Spleen (tissue), 11 donors: ENCODE results near the gene HAUS7. TPM values are rescaled to one million over a fixed set of nuclear protein-coding genes. Genes with fewer than 3 reads are reported as not detected.

Experiments used
- DNase-seq: peaks from one replicate; pipeline ENCODE4 v3.0.0-alpha.2; 2020
- H3K27ac ChIP-seq, 8 donors: fragments of 200-600 bp; sonication (generic) in 7 of 8; 1 replicate in 4 of 8; 2 replicates in 4 of 8; pipeline versions ENCODE4 v1.5.0 to v1.8.0; 2016 to 2021; ENCODE audit warnings: inconsistent platforms in 4 of 8, mild to moderate bottlenecking in 4 of 8, moderate library complexity in 1 of 8
- H3K27me3 ChIP-seq, 7 donors: fragments of 200-600 bp; sonication (generic) in 6 of 7; replicated peaks in 1 of 7; 1 replicate in 4 of 7; 2 replicates in 3 of 7; pipeline versions ENCODE4 v1.5.0 to v1.8.0; 2016 to 2021; ENCODE audit warnings: inconsistent platforms in 3 of 7, mild to moderate bottlenecking in 1 of 7
- H3K36me3 ChIP-seq, 6 donors: fragments of 200-600 bp; sonication (generic) in 5 of 6; 1 replicate in 4 of 6; 2 replicates in 2 of 6; pipeline versions ENCODE4 v1.5.0 to v1.8.0; 2016 to 2021; ENCODE audit warnings: inconsistent platforms in 2 of 6
- H3K4me1 ChIP-seq, 6 donors: fragments of 200-600 bp; sonication (generic) in 5 of 6; 1 replicate in 3 of 6; 2 replicates in 3 of 6; pipeline versions ENCODE4 v1.5.0 to v1.8.0; 2016 to 2021; ENCODE audit warnings: inconsistent platforms in 3 of 6
- H3K4me3 ChIP-seq, 8 donors: fragments of 200-600 bp; sonication (generic) in 7 of 8; 1 replicate in 4 of 8; 2 replicates in 4 of 8; pipeline versions ENCODE4 v1.5.0 to v1.8.0; 2016 to 2021; ENCODE audit warnings: inconsistent platforms in 4 of 8, mild to moderate bottlenecking in 4 of 8, moderate library complexity in 2 of 8
- H3K9me3 ChIP-seq, 8 donors: fragments of 200-600 bp; sonication (generic) in 7 of 8; 1 replicate in 4 of 8; 2 replicates in 4 of 8; pipeline versions ENCODE4 v1.5.0 to v1.8.0; 2016 to 2021; ENCODE audit warnings: inconsistent platforms in 4 of 8
- POLR2A ChIP-seq, 3 donors: fragments of 450-650 bp; IDR thresholded peaks; one replicate each; pipeline ENCODE4 v1.5.1; 2017; ENCODE audit warnings: antibody characterized with exemption in 3 of 3, mild to moderate bottlenecking in 1 of 3
- POLR2AphosphoS5 ChIP-seq, 3 donors: sonication (generic); formaldehyde crosslinking; IDR thresholded peaks; one replicate each; pipeline ENCODE4 v1.5.1; 2017; ENCODE audit warnings: antibody characterized with exemption in 3 of 3
- WGBS, 5 donors: extraction: QIAGEN DNeasy Blood & Tissue Kit in 3 of 5; methylation state at CpG; one replicate each; pipeline versions ENCODE4 v1.1.5 to v1.1.7; 2013 to 2018; 5-methylcytosine and 5-hydroxymethylcytosine counted together
- intact Hi-C: fragments of 100-400 bp; cut with DNase I; formaldehyde crosslinking; loops from one replicate; pipeline ENCODE4 v1.15.0; 2023; ENCODE audit warnings: low total_unique reads
- polyA plus RNA-seq, 3 donors: library from polyadenylated mRNA; stranded (reverse); fragments of 200-250 nt; gene quantifications; one replicate each; pipeline ENCODE4 v1.2.1, GENCODE V29; 2013
- total RNA-seq, 7 donors: library from RNA; depleted of rRNA in 3 of 7; stranded (reverse); fragments of >200 nt in 3 of 7; fragmentation: NEBNext Ultra II Directional in 4 of 7; extraction: Animal tissue kit (Norgen Biotek cat#: 25700) in 4 of 7; gene quantifications; one replicate each; pipeline versions ENCODE4 v1.1.0 to v1.2.1, GENCODE V29; 2016 to 2021
- TF ChIP-seq, protein P1 (sequence below), 11 experiments: fragments of 200-600 bp in 7 of 11; fragments of 450-650 bp in 4 of 11; sonication (generic) in 4 of 11; IDR thresholded peaks in 8 of 11; conservative IDR thresholded peaks in 3 of 11; 1 replicate in 7 of 11; 2 replicates in 4 of 11; pipeline versions ENCODE4 v1.4.0 to v1.8.0; 2016 to 2021; ENCODE audit warnings: antibody characterized with exemption in 11 of 11, inconsistent platforms in 4 of 11, mild to moderate bottlenecking in 1 of 11
- donor health status: healthy with polysubstance abuse.
- donor health status: DM: no; HTN: no; CAD: no; lungs with moderate emphysema.
- donor health status: DM: no; HTN: no; CAD: no.
- donor health status: Bipolar disorder and iron deficiency.
- donor health status: healthy.
- donor health status: DM: no; HTN: no; CAD: no.
- donor health status: DM: yes; HTN: yes; CAD: no.

HAUS7 gene
- total and polyA plus RNA-seq, 10 donors = 23.6 to 83.7 (median 34.5) TPM

DNA sequence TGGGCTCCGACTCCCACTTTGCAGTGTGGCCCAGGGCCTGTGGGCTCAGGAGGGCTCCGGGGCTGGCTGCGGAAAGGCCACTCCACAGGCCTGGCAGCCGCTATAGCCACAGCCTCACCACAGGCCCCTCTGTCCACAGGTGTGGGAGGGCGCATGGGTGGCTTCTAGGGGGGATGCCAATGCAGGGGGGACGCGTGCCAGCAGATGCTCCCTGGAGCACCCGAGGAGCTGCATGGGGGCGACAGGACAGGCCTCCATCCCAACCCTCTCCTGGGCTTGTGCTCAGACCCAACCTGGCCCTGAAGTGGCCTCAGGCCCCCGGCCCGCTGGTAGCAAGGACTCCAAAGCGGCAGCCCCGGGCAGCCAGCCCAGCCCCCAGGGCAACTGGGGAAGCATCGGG lies 32.4 kb upstream of the HAUS7 start:
- peaks cover 0 to 6% (median 0%) of the 10 kb centered on the region in 6 donors for H3K4me1 ChIP-seq
- no peak for DNase-seq
- 89 to 95% (median 91%) methylated on average over 7 to 14 of the region's 14 CpGs; no CpG with 5 or more reads in 2 of the 5 donors for WGBS, 5 donors
- intact Hi-C loops = no loop called here
- TF ChIP-seq, protein P1, sequence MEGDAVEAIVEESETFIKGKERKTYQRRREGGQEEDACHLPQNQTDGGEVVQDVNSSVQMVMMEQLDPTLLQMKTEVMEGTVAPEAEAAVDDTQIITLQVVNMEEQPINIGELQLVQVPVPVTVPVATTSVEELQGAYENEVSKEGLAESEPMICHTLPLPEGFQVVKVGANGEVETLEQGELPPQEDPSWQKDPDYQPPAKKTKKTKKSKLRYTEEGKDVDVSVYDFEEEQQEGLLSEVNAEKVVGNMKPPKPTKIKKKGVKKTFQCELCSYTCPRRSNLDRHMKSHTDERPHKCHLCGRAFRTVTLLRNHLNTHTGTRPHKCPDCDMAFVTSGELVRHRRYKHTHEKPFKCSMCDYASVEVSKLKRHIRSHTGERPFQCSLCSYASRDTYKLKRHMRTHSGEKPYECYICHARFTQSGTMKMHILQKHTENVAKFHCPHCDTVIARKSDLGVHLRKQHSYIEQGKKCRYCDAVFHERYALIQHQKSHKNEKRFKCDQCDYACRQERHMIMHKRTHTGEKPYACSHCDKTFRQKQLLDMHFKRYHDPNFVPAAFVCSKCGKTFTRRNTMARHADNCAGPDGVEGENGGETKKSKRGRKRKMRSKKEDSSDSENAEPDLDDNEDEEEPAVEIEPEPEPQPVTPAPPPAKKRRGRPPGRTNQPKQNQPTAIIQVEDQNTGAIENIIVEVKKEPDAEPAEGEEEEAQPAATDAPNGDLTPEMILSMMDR (IDR thresholded peaks at IDR 0.05 in 8 of 11, conservative IDR thresholded peaks at IDR 0.05 in 3 of 11) = no peak
- TF ChIP-seq POLR2A (IDR thresholded peaks at IDR 0.05) (no peak), POLR2AphosphoS5 (IDR thresholded peaks at IDR 0.05) (no peak)
- H3K36me3 ChIP-seq = no peaks in the 10 kb centered on the region
- no peaks in the 10 kb centered on the region for H3K9me3 ChIP-seq
- H3K27me3 ChIP-seq = peaks cover 0 to 25% (median 0%) of the 10 kb centered on the region in 7 donors
- H3K27ac ChIP-seq = peak overlapping the region in 3 of 8 donors; percentile 15 to 30 (median 23)
- H3K4me3 ChIP-seq = no peak overlapping the region

DNA sequence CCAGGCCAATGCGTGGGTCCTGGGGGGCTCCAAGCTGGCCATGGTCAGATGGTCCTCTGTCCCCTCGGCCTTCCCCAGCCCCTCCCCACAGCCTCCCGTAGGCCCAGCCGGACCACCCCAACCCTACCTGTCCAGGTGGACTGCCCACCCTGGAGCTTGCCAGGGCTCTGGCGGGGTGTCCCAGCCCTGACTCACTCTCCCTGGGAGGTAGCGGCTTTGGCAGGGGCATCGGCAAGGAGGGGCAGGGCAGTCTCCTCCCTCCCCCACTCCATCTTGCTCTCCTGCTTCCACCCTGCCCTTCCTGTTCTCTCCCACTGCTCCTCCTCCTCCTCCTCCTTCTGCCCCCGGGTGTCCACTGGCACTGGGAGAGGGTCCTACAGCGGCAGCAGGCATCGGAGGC lies 31.8 kb upstream of the HAUS7 start:
- 77 to 81% (median 79%) methylated on average over 2 to 10 of the region's 10 CpGs for WGBS, 5 donors
- Histone ChIP-seq H3K4me1 (no peaks in the 10 kb centered on the region), H3K36me3 (no peaks in the 10 kb centered on the region), H3K27ac (peak overlapping the region in 4 of 8 donors; percentile 28 to 43 (median 30)), H3K4me3 (no peak overlapping the region), H3K9me3 (no peaks in the 10 kb centered on the region), H3K27me3 (peaks cover 0 to 19% (median 0%) of the 10 kb centered on the region in 7 donors)
- TF ChIP-seq, protein P1 (IDR thresholded peaks at IDR 0.05 in 8 of 11, conservative IDR thresholded peaks at IDR 0.05 in 3 of 11) = no peak
- TF ChIP-seq POLR2AphosphoS5 (IDR thresholded peaks at IDR 0.05) = peak in 2 of 3 donors; percentile 11 to 26
- DNase-seq = no peak
- intact Hi-C loops = no loop called here

DNA sequence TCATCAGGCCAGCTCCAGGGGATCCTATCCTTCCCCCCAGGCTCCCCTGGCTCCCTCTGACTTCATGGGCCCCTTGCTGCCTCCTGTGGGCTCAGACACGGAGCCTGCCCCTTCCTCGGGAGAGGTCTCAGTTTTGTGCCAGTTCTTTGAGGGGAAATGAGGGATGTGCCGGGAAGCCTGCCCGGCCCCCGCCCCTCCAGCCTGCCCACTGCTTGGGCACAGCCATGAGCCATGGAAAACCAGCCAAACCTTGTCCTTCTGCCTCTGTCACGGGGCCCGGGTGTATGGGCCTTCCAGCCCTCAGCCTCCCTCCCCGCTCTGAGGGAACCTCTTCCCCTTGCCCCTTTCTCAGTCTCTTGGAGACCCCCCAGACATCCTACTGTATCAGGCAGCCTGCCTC lies 31.2 kb upstream of the HAUS7 start:
- H3K27ac ChIP-seq = peak overlapping the region in 4 of 8 donors; percentile 28 to 43 (median 30)
- H3K36me3 ChIP-seq = no peaks in the 10 kb centered on the region
- H3K4me3 ChIP-seq = no peak overlapping the region
- DNase-seq = no peak
- WGBS, 5 donors = 83 to 94% (median 90%) methylated on average over 3 to 8 of the region's 8 CpGs
- H3K27me3 ChIP-seq = peaks cover 0 to 16% (median 0%) of the 10 kb centered on the region in 7 donors
- H3K9me3 ChIP-seq = no peaks in the 10 kb centered on the region
- no peaks in the 10 kb centered on the region for H3K4me1 ChIP-seq
- TF ChIP-seq POLR2A (IDR thresholded peaks at IDR 0.05) (no peak), POLR2AphosphoS5 (IDR thresholded peaks at IDR 0.05) (no peak)
- TF ChIP-seq, protein P1 (IDR thresholded peaks at IDR 0.05 in 8 of 11, conservative IDR thresholded peaks at IDR 0.05 in 3 of 11) = no peak
- intact Hi-C loops = no loop called here

DNA sequence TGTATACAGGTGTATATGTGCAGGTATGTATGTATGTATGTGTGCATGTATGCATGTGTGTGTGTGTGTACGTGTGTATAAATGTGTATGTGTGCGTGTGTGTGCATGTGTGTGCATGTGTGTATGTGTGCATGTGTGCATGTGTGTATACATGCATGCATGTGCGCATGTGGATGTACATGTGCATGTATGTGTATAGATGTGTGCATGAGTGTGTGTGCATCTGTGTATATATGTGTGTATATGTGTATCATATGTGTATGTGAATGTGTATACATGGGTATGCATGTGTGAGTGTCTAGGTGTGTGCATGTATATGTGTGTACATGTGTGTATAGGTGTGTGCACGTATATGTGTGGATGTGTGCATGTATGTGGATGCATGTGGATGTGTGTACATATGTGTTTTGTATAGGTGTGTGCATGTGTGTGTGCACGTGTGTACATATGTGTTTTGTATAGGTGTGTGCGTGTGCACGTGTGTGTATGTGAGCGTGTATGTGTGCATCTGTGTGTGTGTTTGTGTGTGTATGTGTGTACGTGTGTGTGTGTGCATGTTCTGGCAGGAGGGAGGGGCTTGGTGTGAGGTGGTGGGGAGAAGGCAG lies 30.4 kb upstream of the HAUS7 start:
- H3K27ac ChIP-seq = no peak overlapping the region
- no peak overlapping the region for H3K4me3 ChIP-seq
- WGBS, 5 donors = 83 to 94% (median 88%) methylated on average over 9 of the region's 9 CpGs
- TF ChIP-seq POLR2AphosphoS5 (IDR thresholded peaks at IDR 0.05) (no peak), POLR2A (IDR thresholded peaks at IDR 0.05) (no peak)
- TF ChIP-seq, protein P1 (IDR thresholded peaks at IDR 0.05 in 8 of 11, conservative IDR thresholded peaks at IDR 0.05 in 3 of 11) = no peak
- intact Hi-C loops = no loop called here
- H3K4me1 ChIP-seq = no peaks in the 10 kb centered on the region
- H3K9me3 ChIP-seq = no peaks in the 10 kb centered on the region
- H3K27me3 ChIP-seq = peaks cover 0 to 19% (median 0%) of the 10 kb centered on the region in 7 donors
- no peak for DNase-seq
- H3K36me3 ChIP-seq = no peaks in the 10 kb centered on the region
